GM12878 (cell line): ENCODE measurements around the gene LRRC61. TPM values are rescaled to one million over a fixed set of nuclear protein-coding genes. Genes with fewer than 3 reads are reported as not detected.

Experiments
- BMI1 ChIP-seq: fragments of 450-650 bp; IDR thresholded peaks from 2 replicates; pipeline ENCODE4 v1.6.1; 2016; ENCODE audit warnings: mild to moderate bottlenecking, moderate library complexity, borderline replicate concordance
- BRCA1 ChIP-seq: IDR thresholded peaks from 2 replicates; pipeline ENCODE4 v1.6.1; 2011; ENCODE audit warnings: low read depth, low read length, improper control_type of control experiment
- CREM ChIP-seq: IDR thresholded peaks from 2 replicates; pipeline ENCODE4 v1.6.1; 2014; ENCODE audit warnings: antibody characterized with exemption, low read depth
- EZH2 ChIP-seq: IDR thresholded peaks from 2 replicates; pipeline ENCODE4 v1.6.1; 2012; ENCODE audit warnings: low read depth, mild to moderate bottlenecking, control low read depth, inconsistent platforms, low read length, borderline replicate concordance; ENCODE audit not compliant: control insufficient read depth
- HDGF ChIP-seq: fragments of 450-650 bp; IDR thresholded peaks from 2 replicates; pipeline ENCODE4 v1.6.1; 2016; ENCODE audit warnings: antibody characterized with exemption
- JUNB ChIP-seq: IDR thresholded peaks from 2 replicates; pipeline ENCODE4 v1.6.1; 2016; ENCODE audit warnings: antibody characterized with exemption, mild to moderate bottlenecking
- MAX ChIP-seq: IDR thresholded peaks from 2 replicates; pipeline ENCODE4 v1.6.1; 2012; ENCODE audit warnings: low read depth, low read length, improper control_type of control experiment
- MYB ChIP-seq: fragments of 150-350 bp; IDR thresholded peaks from 2 replicates; pipeline ENCODE4 v1.6.1; 2014; ENCODE audit warnings: mild to moderate bottlenecking, low read depth, low read length, borderline replicate concordance
- NBN ChIP-seq: fragments of 450-650 bp; IDR thresholded peaks from 2 replicates; pipeline ENCODE4 v1.6.1; 2016
- NFXL1 ChIP-seq: fragments of 450-650 bp; IDR thresholded peaks from 2 replicates; pipeline ENCODE4 v1.6.1; 2017; ENCODE audit warnings: antibody characterized with exemption, mild to moderate bottlenecking, borderline replicate concordance
- NR2C2 ChIP-seq: IDR thresholded peaks from 2 replicates; pipeline ENCODE4 v1.6.1; 2011; ENCODE audit warnings: borderline replicate concordance, low read depth; ENCODE audit not compliant: control insufficient read depth, insufficient read length
- POLR2AphosphoS5 ChIP-seq: IDR thresholded peaks from 2 replicates; pipeline ENCODE4 v1.6.1; 2011; ENCODE audit warnings: mild to moderate bottlenecking, low read length, inconsistent platforms
- RFX5 ChIP-seq: IDR thresholded peaks from 2 replicates; pipeline ENCODE4 v1.6.1; 2011; ENCODE audit warnings: low read depth, low read length, improper control_type of control experiment
- SMC3 ChIP-seq: IDR thresholded peaks from 2 replicates; pipeline ENCODE4 v1.6.1; 2011; ENCODE audit warnings: low read length, improper control_type of control experiment, borderline replicate concordance
- TCF12 ChIP-seq: IDR thresholded peaks from 2 replicates; pipeline ENCODE4 v1.6.1; 2011; ENCODE audit warnings: low read depth, mild to moderate bottlenecking, low read length
- TCF3 ChIP-seq: IDR thresholded peaks from 2 replicates; pipeline ENCODE4 v1.6.1; 2012; ENCODE audit warnings: low read depth, mild to moderate bottlenecking, low read length, borderline replicate concordance; ENCODE audit not compliant: insufficient read depth
- TCF7 ChIP-seq: IDR thresholded peaks from 2 replicates; pipeline ENCODE4 v1.6.1; 2014; ENCODE audit warnings: antibody characterized with exemption, borderline replicate concordance
- ZBTB4 ChIP-seq: fragments of 450-650 bp; formaldehyde crosslinking; IDR thresholded peaks from 2 replicates; pipeline ENCODE4 v1.4.0; 2022; ENCODE audit warnings: mild to moderate bottlenecking, moderate library complexity
- ZNF622 ChIP-seq: fragments of 450-650 bp; IDR thresholded peaks from 2 replicates; pipeline ENCODE4 v1.6.1; 2017; ENCODE audit warnings: mild to moderate bottlenecking, inconsistent platforms
- ZZZ3 ChIP-seq: IDR thresholded peaks from 2 replicates; pipeline ENCODE4 v1.6.1; 2011; ENCODE audit warnings: low read depth; ENCODE audit not compliant: control insufficient read depth, insufficient read length
- polyA plus RNA-seq, 11 experiments: library from polyadenylated mRNA; depleted of rRNA in 4 of 11; unstranded in 6 of 11; stranded (reverse) in 5 of 11; fragments of >200 nt; fragmentation: Nextera tagmentation in 4 of 11; fragmentation: Illumina TruSeq in 1 of 11; extraction: Ambion mirVana in 4 of 11; extraction: Trizol in 1 of 11; gene quantifications; 1 replicate in 1 of 11; 2 replicates in 10 of 11; pipeline versions ENCODE4 v1.2.1 to v1.2.3, GENCODE V29; 2011 to 2016; ENCODE audit warnings: inconsistent platforms in 2 of 11, missing spikeins in 2 of 11, low read depth in 1 of 11
- total RNA-seq, 4 experiments: library from RNA; depleted of rRNA in 3 of 4; stranded (reverse); fragments of >200 nt in 3 of 4; fragmentation: Illumina TruSeq in 1 of 4; extraction: Trizol in 1 of 4; gene quantifications; 2 replicates each; pipeline versions ENCODE4 v1.2.1 to v1.2.3, GENCODE V29; 2013 to 2021
- TF ChIP-seq, protein P1 (sequence below): fragments of 450-650 bp; formaldehyde crosslinking; IDR thresholded peaks from 2 replicates; pipeline ENCODE4 v1.5.0; 2022; ENCODE audit warnings: mild to moderate bottlenecking, missing genetic modification characterization
- TF ChIP-seq, protein P2 (sequence below): fragments of 450-650 bp; IDR thresholded peaks from 2 replicates; pipeline ENCODE4 v1.6.1; 2016; ENCODE audit warnings: mild to moderate bottlenecking

The LRRC61 gene
- total and polyA plus RNA-seq, 10 of the 15 experiments (the other 5 are each of a cell fraction or from before 2014, with no cell fraction given) = 1.4 to 54.2 (median 21.8) TPM

DNA sequence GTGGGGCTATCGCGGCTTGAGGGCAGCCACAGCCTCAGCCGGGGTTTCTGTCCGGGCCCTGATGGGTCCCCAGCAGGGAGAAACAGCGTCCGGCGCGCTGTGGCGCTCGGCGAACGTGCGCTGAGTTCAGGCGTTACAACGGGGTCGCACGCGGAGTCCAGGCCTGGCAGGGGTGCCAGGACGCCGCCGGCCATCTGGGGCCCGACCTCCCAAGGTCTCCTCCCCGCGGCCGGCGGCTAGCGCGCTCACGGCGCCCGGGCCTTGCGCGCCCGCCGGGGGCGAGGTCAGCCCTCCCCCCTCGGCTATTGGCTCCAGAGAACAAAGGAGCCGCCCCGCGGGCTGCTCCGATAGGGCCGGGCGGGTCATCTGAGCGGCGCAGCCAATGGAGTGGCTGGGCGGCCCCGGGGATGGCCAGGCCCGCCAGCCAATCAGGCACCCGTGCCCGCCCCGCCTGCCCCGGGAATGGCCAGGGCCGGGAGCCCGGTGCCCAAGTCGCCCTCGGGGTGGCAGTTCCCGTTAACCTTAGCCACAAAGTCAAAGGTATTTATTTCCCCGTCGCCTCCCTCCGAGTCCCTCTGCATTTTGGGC, 55.8 kb downstream of the LRRC61 start, which contains the start of gene ZNF775 (continued):
- TF ChIP-seq, protein P1, sequence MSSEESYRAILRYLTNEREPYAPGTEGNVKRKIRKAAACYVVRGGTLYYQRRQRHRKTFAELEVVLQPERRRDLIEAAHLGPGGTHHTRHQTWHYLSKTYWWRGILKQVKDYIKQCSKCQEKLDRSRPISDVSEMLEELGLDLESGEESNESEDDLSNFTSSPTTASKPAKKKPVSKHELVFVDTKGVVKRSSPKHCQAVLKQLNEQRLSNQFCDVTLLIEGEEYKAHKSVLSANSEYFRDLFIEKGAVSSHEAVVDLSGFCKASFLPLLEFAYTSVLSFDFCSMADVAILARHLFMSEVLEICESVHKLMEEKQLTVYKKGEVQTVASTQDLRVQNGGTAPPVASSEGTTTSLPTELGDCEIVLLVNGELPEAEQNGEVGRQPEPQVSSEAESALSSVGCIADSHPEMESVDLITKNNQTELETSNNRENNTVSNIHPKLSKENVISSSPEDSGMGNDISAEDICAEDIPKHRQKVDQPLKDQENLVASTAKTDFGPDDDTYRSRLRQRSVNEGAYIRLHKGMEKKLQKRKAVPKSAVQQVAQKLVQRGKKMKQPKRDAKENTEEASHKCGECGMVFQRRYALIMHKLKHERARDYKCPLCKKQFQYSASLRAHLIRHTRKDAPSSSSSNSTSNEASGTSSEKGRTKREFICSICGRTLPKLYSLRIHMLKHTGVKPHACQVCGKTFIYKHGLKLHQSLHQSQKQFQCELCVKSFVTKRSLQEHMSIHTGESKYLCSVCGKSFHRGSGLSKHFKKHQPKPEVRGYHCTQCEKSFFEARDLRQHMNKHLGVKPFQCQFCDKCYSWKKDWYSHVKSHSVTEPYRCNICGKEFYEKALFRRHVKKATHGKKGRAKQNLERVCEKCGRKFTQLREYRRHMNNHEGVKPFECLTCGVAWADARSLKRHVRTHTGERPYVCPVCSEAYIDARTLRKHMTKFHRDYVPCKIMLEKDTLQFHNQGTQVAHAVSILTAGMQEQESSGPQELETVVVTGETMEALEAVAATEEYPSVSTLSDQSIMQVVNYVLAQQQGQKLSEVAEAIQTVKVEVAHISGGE = no peak
- TF ChIP-seq BMI1 = no peak
- 0 out of 2 replicates have a peak, but pooled peaks have one; percentile 28 for TF ChIP-seq TCF7
- no peak for TF ChIP-seq HDGF
- TF ChIP-seq POLR2AphosphoS5 = peak; percentile 81
- TF ChIP-seq EZH2 = no peak
- no peak for TF ChIP-seq RFX5
- no peak for TF ChIP-seq CREM
- TF ChIP-seq JUNB = no peak
- TF ChIP-seq TCF3 = no peak
- no peak for TF ChIP-seq TCF12
- TF ChIP-seq NBN = no peak
- no peak for TF ChIP-seq NFXL1
- TF ChIP-seq BRCA1 = no peak
- TF ChIP-seq ZZZ3 = no peak
- TF ChIP-seq ZBTB4 (CRISPR knock-in tag) = no peak
- no peak for TF ChIP-seq ZNF622
- TF ChIP-seq, protein P2, sequence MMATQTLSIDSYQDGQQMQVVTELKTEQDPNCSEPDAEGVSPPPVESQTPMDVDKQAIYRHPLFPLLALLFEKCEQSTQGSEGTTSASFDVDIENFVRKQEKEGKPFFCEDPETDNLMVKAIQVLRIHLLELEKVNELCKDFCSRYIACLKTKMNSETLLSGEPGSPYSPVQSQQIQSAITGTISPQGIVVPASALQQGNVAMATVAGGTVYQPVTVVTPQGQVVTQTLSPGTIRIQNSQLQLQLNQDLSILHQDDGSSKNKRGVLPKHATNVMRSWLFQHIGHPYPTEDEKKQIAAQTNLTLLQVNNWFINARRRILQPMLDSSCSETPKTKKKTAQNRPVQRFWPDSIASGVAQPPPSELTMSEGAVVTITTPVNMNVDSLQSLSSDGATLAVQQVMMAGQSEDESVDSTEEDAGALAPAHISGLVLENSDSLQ = peak; percentile 97
- 0 out of 2 replicates have a peak, but pooled peaks have one; percentile 28 for TF ChIP-seq MAX
- no peak for TF ChIP-seq SMC3
- no peak for TF ChIP-seq MYB
- no peak for TF ChIP-seq NR2C2
